PC-3 (cell line): ENCODE results near the gene GALNT14.
"Not testable (repeated sequence)": the region's sequence is repeated elsewhere in the genome, so short reads cannot be mapped to it uniquely, and the experiment has no call there.

Experiments
- EZH2phosphoT487 ChIP-seq: fragments of 300-600 bp; sonication (generic); IDR thresholded peaks from 2 replicates; pipeline ENCODE4 v1.6.1; 2018; ENCODE audit warnings: mild to moderate bottlenecking, antibody characterized with exemption, low read length, borderline replicate concordance
- TF ChIP-seq, protein P1 (sequence below): fragments of 300-600 bp; sonication (generic); conservative IDR thresholded peaks from 2 replicates; pipeline ENCODE4 v1.5.1; 2017; ENCODE audit warnings: antibody characterized with exemption, low read depth, mild to moderate bottlenecking, low read length

DNA sequence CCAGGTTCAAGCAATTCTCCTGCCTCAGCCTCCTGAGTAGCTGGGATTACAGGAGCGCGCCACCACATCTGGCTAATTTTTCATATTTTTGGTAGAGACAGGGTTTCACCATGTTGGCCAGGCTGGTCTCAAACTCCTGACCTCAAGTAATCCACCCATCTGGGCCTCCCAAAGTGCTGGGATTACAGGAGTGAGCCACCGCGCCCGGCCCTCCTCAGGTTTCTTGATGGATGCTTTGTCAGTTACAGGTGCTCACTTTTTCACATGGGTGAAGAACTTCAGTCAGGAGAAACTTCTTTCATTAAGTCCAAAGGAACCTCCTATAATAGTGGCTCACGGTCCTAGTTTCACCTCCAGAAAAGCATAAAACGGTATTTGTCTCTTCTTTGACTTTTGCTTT is 45.7 kb upstream of the GALNT14 start:
- TF ChIP-seq, protein P1, sequence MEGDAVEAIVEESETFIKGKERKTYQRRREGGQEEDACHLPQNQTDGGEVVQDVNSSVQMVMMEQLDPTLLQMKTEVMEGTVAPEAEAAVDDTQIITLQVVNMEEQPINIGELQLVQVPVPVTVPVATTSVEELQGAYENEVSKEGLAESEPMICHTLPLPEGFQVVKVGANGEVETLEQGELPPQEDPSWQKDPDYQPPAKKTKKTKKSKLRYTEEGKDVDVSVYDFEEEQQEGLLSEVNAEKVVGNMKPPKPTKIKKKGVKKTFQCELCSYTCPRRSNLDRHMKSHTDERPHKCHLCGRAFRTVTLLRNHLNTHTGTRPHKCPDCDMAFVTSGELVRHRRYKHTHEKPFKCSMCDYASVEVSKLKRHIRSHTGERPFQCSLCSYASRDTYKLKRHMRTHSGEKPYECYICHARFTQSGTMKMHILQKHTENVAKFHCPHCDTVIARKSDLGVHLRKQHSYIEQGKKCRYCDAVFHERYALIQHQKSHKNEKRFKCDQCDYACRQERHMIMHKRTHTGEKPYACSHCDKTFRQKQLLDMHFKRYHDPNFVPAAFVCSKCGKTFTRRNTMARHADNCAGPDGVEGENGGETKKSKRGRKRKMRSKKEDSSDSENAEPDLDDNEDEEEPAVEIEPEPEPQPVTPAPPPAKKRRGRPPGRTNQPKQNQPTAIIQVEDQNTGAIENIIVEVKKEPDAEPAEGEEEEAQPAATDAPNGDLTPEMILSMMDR: not testable (repeated sequence)
- not testable (repeated sequence) for TF ChIP-seq EZH2phosphoT487
